SK-N-SH treated with all-trans-retinoic acid at 6 μM for 48 hours (cell line): ENCODE results near the gene NOSTRIN.
"Not testable (repeated sequence)": the region's sequence is repeated elsewhere in the genome, so short reads cannot be mapped to it uniquely, and the experiment has no call there.

Experiments
- BACH2 ChIP-seq: fragments of 250-450 bp; sonication (Bioruptor Pico); IDR thresholded peaks from 2 replicates; pipeline ENCODE4 v1.9.0; 2021; ENCODE audit warnings: mild to moderate bottlenecking, borderline replicate concordance
- CREB5 ChIP-seq: fragments of 250-450 bp; sonication (Bioruptor Pico); IDR thresholded peaks from 2 replicates; pipeline ENCODE4 v1.5.1; 2020; ENCODE audit warnings: low read depth, mild to moderate bottlenecking, moderate library complexity
- CSDC2 ChIP-seq: fragments of 250-450 bp; sonication (Bioruptor Pico); IDR thresholded peaks from 2 replicates; pipeline ENCODE4 v1.5.0; 2020; ENCODE audit warnings: mild to moderate bottlenecking, moderate library complexity
- CSRNP3 ChIP-seq: fragments of 250-450 bp; sonication (Bioruptor Pico); IDR thresholded peaks from 2 replicates; pipeline ENCODE4 v1.5.1; 2021; ENCODE audit warnings: mild to moderate bottlenecking, moderate library complexity
- ESRRG ChIP-seq: fragments of 250-450 bp; sonication (Bioruptor Pico); IDR thresholded peaks from 2 replicates; pipeline ENCODE4 v1.6.1; 2021; ENCODE audit warnings: mild to moderate bottlenecking
- GLIS3 ChIP-seq: fragments of 250-450 bp; sonication (Bioruptor Pico); IDR thresholded peaks from 2 replicates; pipeline ENCODE4 v1.5.0; 2020; ENCODE audit warnings: mild to moderate bottlenecking, moderate library complexity
- ISL1 ChIP-seq: fragments of 250-450 bp; sonication (Bioruptor Pico); IDR thresholded peaks from 2 replicates; pipeline ENCODE4 v2.1.2; 2022; ENCODE audit warnings: mild to moderate bottlenecking, moderate library complexity
- PATZ1 ChIP-seq: fragments of 250-450 bp; sonication (Bioruptor Pico); IDR thresholded peaks from 2 replicates; pipeline ENCODE4 v1.8.0; 2020; ENCODE audit warnings: mild to moderate bottlenecking, moderate library complexity, borderline replicate concordance
- RARB ChIP-seq: fragments of 250-450 bp; sonication (Bioruptor Pico); IDR thresholded peaks from 2 replicates; pipeline ENCODE4 v1.8.0; 2021; ENCODE audit warnings: mild to moderate bottlenecking, moderate library complexity
- SNAI2 ChIP-seq: fragments of 250-450 bp; sonication (Bioruptor Pico); IDR thresholded peaks from 2 replicates; pipeline ENCODE4 v1.5.0; 2020; ENCODE audit warnings: mild to moderate bottlenecking, moderate library complexity
- TOX ChIP-seq: fragments of 250-450 bp; sonication (Bioruptor Pico); IDR thresholded peaks from 2 replicates; pipeline ENCODE4 v1.8.0; 2021; ENCODE audit warnings: mild to moderate bottlenecking, moderate library complexity, borderline replicate concordance
- ZFP3 ChIP-seq: fragments of 250-450 bp; sonication (Bioruptor Pico); IDR thresholded peaks from 2 replicates; pipeline ENCODE4 v1.5.0; 2020; ENCODE audit warnings: mild to moderate bottlenecking, moderate library complexity

GRCh38 chr2:168870824-168871223, 68.4 kb downstream of the NOSTRIN start:
- not testable (repeated sequence) for TF ChIP-seq CREB5 (CRISPR knock-in tag); TOX; BACH2 (CRISPR knock-in tag); ISL1 (CRISPR knock-in tag); CSRNP3; CSDC2 (CRISPR knock-in tag); PATZ1 (CRISPR knock-in tag); GLIS3; ZFP3; ESRRG (CRISPR knock-in tag); SNAI2 (CRISPR knock-in tag); RARB (CRISPR knock-in tag)
